ENCODE data around the gene ABI1.

ABI1 gene

DNA sequence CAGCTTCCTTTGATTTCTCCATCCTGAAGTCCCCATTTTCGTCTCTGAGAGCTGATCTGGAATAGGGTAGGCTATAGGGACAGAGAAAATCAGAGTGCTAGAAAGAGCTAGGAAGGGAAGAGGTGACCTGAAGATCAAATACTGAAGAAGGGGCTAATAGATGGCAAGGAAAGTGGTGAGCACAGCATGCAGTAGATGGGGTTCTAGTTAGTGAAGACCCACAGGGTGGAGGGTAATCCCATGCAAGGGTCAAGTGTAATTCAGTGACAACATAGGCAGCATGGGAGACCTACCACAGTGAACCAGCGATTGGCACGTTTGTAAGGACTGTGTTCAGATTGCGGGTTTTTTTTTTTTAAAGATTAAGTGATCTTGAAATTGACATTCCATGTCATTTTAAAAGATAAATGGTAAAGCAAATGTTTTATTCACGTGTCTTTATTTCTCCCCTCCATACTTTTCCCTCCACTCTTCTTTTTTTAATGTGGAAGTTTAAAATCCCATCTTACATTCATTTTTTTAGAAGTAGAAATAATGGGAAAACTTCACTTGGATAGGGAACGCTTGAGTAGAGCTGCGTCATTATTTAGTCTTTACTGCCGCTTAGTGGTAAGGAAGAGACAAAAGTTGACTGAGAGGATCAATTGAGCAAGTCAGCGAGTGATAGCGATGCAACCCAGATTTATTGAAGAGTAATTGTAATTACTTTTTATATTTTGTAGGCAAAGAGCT is 21.0 kb upstream of the ABI1 start:
- peak; percentile 67 for DNase-seq (ENCODE audit: low read depth)
- TF ChIP-seq, protein P1, sequence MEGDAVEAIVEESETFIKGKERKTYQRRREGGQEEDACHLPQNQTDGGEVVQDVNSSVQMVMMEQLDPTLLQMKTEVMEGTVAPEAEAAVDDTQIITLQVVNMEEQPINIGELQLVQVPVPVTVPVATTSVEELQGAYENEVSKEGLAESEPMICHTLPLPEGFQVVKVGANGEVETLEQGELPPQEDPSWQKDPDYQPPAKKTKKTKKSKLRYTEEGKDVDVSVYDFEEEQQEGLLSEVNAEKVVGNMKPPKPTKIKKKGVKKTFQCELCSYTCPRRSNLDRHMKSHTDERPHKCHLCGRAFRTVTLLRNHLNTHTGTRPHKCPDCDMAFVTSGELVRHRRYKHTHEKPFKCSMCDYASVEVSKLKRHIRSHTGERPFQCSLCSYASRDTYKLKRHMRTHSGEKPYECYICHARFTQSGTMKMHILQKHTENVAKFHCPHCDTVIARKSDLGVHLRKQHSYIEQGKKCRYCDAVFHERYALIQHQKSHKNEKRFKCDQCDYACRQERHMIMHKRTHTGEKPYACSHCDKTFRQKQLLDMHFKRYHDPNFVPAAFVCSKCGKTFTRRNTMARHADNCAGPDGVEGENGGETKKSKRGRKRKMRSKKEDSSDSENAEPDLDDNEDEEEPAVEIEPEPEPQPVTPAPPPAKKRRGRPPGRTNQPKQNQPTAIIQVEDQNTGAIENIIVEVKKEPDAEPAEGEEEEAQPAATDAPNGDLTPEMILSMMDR (IDR thresholded peaks at IDR 0.05; ENCODE audit: low read depth, low read length, missing control alignments): peak; percentile 75

DNA sequence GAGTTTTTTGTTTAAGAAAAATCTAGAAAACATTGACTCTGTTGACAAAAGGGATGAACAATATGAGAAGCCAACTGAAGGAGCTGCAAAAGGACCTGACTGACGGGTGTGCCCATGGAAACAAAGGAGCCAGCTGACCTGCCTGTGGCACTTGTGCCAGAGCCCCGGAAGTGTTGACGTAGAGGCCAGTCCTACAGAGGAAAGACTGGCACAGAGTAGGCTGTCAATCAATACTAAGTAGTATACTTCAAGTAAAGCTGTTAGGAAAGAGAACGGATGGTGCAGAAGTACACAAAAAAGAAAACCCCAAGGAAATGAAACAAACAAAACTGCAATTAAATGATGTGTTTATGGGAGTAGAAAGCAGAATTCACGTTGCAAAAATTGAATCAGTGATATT is 19.0 kb upstream of the ABI1 start:
- DNase-seq (ENCODE audit: low read depth): no peak
- no peak overlapping the region for H3K4me3 ChIP-seq (ENCODE audit: low read depth, low read length)
- in situ Hi-C loops (cut with HindIII; ENCODE audit: low sequenced_read_pairs): no loop called here
- TF ChIP-seq, protein P1 (IDR thresholded peaks at IDR 0.05; ENCODE audit: low read depth, low read length, missing control alignments): no peak

More for the DNA sequence above, 21.0 kb upstream of the ABI1 start:
- no peak overlapping the region for H3K4me3 ChIP-seq (ENCODE audit: low read depth, low read length)
- in situ Hi-C loops (cut with HindIII; ENCODE audit: low sequenced_read_pairs): no loop called here

DNA sequence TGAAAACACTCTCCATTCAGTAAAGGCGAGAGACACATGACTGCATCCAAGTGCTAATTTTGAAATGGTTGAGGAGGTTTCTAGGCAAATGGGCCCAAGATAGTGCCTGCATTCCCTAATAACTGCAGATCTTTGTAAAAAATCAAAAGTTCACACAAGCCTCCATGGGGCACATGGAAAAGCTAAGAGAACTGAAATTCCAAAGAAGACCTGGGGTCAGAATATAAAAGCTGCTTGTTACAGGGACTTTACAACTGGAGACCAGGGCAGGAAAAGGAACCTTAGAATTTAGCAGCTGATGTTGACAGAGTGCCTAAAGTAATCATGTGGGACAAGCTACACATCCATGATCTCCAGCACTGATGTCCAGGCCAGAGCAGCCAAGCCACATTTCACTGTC is 10.0 kb upstream of the ABI1 start:
- TF ChIP-seq, protein P1 (IDR thresholded peaks at IDR 0.05; ENCODE audit: low read depth, low read length, missing control alignments): no peak
- in situ Hi-C loops (cut with HindIII; ENCODE audit: low sequenced_read_pairs): no loop called here

DNA sequence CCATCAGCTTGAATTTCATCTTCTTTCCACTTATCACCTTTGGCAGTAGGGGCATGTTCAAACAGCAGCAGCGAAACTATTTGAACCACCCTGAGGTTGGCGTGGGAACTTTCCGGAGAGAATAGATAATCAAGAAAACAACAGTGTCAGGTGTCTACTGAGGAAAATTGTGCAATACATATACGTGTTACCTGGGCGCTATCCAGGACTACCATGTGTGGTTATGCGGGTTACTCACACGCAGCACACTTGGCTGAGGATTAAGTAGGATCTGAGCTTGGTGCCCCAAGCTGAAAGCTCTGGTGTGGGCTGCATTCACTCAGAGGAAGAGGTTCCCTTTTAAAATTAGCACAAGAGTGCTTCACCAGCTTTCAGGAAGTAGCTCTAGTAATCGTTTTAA is 8.8 kb upstream of the ABI1 start:
- no peak for DNase-seq (ENCODE audit: low read depth)
- TF ChIP-seq, protein P1 (IDR thresholded peaks at IDR 0.05; ENCODE audit: low read depth, low read length, missing control alignments): no peak
- in situ Hi-C loops (cut with HindIII; ENCODE audit: low sequenced_read_pairs): no loop called here
- no peak overlapping the region for H3K4me3 ChIP-seq (ENCODE audit: low read depth, low read length)

More for the DNA sequence above, 10.0 kb upstream of the ABI1 start:
- no peak overlapping the region for H3K4me3 ChIP-seq (ENCODE audit: low read depth, low read length)
- no peak for DNase-seq (ENCODE audit: low read depth)

DNA sequence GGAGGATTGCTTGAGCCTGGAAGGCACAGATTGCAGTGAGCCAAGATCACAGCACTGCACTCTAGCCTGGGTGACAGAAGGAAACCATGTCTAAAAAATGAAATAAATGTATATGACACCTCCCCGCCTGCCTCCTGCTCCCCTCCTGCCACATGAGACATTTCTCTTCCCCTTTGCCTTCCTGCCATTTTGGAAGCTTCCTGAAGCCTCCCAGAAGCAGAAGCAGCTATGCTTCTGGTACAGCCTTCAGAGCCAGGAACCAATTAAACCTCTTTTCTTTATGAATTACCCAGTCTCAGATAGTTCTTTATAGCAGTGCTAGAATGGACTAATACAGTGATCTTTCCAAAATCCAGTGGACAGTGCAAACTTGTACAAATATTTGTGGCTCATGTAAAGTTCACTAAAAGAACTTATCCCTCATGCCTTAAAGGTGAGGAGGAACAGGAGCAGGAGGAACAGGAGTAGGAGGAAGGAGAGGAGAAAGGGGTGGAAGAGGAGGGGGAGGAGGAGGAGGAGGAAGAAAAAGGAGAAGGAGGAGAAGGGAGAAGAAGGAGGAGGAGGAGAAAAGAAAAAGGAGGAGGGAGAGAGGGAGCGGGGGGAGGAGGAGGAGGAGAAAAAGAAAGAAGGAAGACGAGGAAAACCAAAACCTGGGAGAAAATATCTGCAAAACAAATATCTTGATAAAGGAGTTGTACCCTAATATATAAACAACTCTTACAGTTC is 2.8 kb upstream of the ABI1 start:
- in situ Hi-C loops (cut with HindIII; ENCODE audit: low sequenced_read_pairs): no loop called here
- TF ChIP-seq, protein P1 (IDR thresholded peaks at IDR 0.05; ENCODE audit: low read depth, low read length, missing control alignments): no peak
- H3K4me3 ChIP-seq (ENCODE audit: low read depth, low read length): no peak overlapping the region
- DNase-seq (ENCODE audit: low read depth): no peak

DNA sequence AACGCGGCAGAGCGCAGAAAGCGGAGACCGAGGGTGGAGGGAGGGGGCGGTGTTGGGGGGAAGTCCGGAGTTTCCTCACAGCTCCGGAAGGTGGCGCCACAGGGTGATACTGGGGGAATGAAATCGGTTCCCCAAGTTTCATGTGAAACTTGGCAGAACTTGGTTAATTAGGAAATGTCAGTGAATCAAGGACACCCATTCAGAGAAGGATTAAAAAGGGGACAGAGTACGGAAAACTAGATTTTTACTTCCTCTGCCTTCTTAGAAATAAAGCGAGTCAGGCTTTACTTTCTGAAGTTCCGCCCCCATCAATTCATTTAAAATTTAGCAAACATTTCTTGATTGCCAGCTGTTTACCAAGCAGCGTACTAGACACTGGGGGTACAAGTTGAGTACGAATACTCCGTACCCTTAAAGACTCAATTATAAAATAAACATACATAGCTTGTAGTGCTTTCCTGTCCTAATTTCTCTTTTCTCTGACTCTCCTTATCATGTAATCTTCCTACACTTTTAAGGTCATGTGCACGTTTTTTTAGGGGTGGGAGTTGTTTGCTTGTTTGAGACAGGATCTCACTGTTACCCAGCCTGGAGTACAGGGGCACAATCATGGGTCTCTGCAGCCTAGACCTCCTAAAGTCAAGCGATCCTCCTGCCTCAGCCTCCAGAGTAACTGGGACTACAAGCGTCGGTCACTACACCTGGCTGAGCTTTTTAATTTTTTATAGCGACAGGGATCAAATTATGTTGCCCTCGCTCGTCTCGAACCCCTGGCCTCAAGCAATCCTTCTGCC is 644 bp upstream of the ABI1 start:
- DNase-seq (ENCODE audit: low read depth): no peak
- no peak overlapping the region for H3K4me3 ChIP-seq (ENCODE audit: low read depth, low read length)
- in situ Hi-C loops (cut with HindIII; ENCODE audit: low sequenced_read_pairs): no loop called here
- TF ChIP-seq, protein P1 (IDR thresholded peaks at IDR 0.05; ENCODE audit: low read depth, low read length, missing control alignments): peak; percentile 72

All from astrocyte of the cerebellum (primary cell).